ENCODE results near the gene ZCCHC8.

Gene ZCCHC8

GRCh38 chr12:122500685-122501488, at the start of gene ZCCHC8:
Gene ZCCHC8, minus strand, starts transcription at chr12:122500932. Its CDS starts 92 bp downstream, at chr12:122500840.
- Mint-ChIP-seq H3K4me3 (peak within 1 kb of the TSS; percentile 99), H3K4me1 (peaks cover 47% of the 10 kb centered on the region), H3K27ac (peak within 1 kb of the TSS; percentile 99), H3K36me3 (peaks cover 41% of the 10 kb centered on the region), H3K27me3 (no peaks in the 10 kb centered on the region), H3K9me3 (no peaks in the 10 kb centered on the region)
- CTCF ChIA-PET: interaction anchor here (0.6 to 2.4 kb wide), 8 partner anchors 16 to 251 kb away, joined by 3 to 17 read pairs (median 4); partner anchors contain the start of gene DENR
- peak; percentile 99 for DNase-seq

DNA sequence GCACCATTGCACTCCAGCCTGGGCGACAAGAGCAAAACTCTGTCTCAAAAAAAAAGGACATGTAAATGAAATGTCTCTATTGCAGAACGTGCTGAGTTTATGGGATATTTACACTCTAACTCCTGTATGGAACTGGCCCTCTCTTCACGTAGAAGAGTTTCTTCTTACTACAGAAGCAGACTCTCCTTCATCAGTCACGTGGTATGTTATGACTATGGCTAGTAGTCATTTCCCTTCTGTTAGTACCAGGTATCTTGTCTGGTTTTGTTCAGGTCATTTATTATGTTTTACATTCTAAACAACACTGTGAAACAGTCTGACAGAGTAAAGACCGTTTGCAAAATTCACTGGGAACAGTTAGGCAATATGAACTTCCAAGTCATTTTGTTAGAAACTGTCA, 46.6 kb upstream of the ZCCHC8 start:
- Mint-ChIP-seq H3K27me3 (no peaks in the 10 kb centered on the region), H3K4me1 (no peaks in the 10 kb centered on the region), H3K36me3 (peaks cover 35% of the 10 kb centered on the region), H3K9me3 (no peaks in the 10 kb centered on the region), H3K27ac (no peak overlapping the region), H3K4me3 (no peak overlapping the region)
- DNase-seq: no peak
- CTCF ChIA-PET: interaction anchor here (0.9 kb wide), 1 partner anchor 9 kb away, joined by 3 read pairs; no protein-coding TSS in a partner anchor

- no peak overlapping the region for H3K27ac Mint-ChIP-seq
- no peak overlapping the region for H3K4me3 Mint-ChIP-seq
- no peaks in the 10 kb centered on the region for H3K9me3 Mint-ChIP-seq
- no peak for DNase-seq
- CTCF ChIA-PET: no interaction called here
- H3K36me3 Mint-ChIP-seq: peaks cover 32% of the 10 kb centered on the region
- peaks cover 2% of the 10 kb centered on the region for H3K4me1 Mint-ChIP-seq
- no peaks in the 10 kb centered on the region for H3K27me3 Mint-ChIP-seq
Measured at GRCh38 chr12:122545855-122546254, 45.1 kb upstream of the ZCCHC8 start.

DNA sequence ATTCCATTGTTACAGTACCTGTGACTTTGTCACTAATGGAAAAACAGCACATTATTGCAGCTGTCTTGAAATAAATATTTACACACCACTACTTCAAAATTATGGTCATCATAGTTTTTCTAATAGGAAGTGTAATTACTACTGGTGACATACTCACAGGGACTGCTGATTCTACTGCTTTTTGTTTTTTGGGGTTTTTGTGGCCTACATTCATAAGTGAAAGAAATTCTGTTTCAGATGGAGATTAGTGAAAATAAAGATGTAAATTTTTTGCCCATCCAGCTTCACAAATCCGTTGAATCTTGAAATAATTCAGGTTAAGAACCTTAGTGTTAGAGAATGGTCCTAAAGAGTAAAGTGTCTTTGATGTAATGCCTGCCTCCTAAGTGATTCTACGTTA, 43.8 kb upstream of the ZCCHC8 start:
- CTCF ChIA-PET: no interaction called here
- Mint-ChIP-seq H3K36me3 (peaks cover 28% of the 10 kb centered on the region), H3K4me3 (no peak overlapping the region), H3K9me3 (no peaks in the 10 kb centered on the region), H3K27ac (no peak overlapping the region), H3K4me1 (peaks cover 2% of the 10 kb centered on the region), H3K27me3 (no peaks in the 10 kb centered on the region)
- no peak for DNase-seq

DNA sequence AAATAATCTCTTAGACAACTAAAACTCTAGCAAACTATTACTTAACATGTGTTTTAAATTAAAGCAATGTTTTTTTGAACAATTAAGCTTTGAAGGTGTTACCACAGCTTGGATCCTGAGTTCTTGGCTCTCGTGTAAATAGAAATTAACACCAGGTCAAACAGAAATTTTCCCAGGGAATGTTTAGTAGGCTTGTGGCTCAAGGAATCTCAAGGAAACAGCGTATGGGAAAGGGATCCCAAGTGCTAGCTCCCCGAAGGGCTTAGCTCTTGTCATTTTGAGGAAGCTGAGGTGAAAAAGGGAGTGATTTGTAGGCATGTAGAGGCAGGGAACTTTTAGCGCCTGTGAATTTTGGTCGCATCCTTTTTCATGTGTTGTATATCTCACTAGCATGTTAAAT, 37.8 kb upstream of the ZCCHC8 start:
- CTCF ChIA-PET: interaction anchor here (1.0 to 1.2 kb wide), 3 partner anchors 9 to 33 kb away, joined by 3 read pairs; no protein-coding TSS in a partner anchor
- H3K27ac Mint-ChIP-seq: peak overlapping the region; percentile 37
- DNase-seq: no peak
- no peak overlapping the region for H3K4me3 Mint-ChIP-seq
- H3K27me3 Mint-ChIP-seq: no peaks in the 10 kb centered on the region
- peaks cover 2% of the 10 kb centered on the region for H3K4me1 Mint-ChIP-seq
- no peaks in the 10 kb centered on the region for H3K9me3 Mint-ChIP-seq
- peaks cover 29% of the 10 kb centered on the region for H3K36me3 Mint-ChIP-seq

GRCh38 chr12:122537021-122537420, 36.3 kb upstream of the ZCCHC8 start:
- CTCF ChIA-PET: interaction anchor here (0.6 to 0.7 kb wide), 2 partner anchors 11 to 35 kb away, joined by 3 to 4 read pairs; no protein-coding TSS in a partner anchor
- Mint-ChIP-seq H3K4me1 (peaks cover 2% of the 10 kb centered on the region), H3K27me3 (no peaks in the 10 kb centered on the region), H3K9me3 (no peaks in the 10 kb centered on the region), H3K36me3 (peaks cover 24% of the 10 kb centered on the region), H3K4me3 (no peak overlapping the region), H3K27ac (peak overlapping the region; percentile 2)
- DNase-seq: no peak

DNA sequence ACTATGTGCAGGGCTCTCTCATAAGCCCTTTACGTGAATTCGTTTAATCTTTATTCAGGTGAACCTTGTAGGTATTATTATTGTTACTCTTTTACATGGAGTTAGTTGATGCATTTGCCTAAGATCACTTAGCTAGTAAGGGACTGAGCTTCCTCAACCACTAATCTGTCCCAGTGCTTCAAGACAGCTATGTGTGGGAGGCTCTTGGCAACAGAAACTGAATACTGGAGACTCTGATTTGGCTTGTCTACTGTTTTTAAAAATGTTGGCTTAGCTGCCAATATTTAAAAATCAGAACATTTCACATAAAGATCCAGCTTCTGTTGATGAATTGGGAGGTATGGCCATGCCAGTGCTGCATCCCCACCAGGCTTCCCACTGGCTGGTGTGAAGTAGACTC, 33.1 kb upstream of the ZCCHC8 start:
- DNase-seq: no peak
- CTCF ChIA-PET: no interaction called here
- peaks cover 27% of the 10 kb centered on the region for H3K36me3 Mint-ChIP-seq
- H3K4me1 Mint-ChIP-seq: peaks cover 2% of the 10 kb centered on the region
- no peak overlapping the region for H3K4me3 Mint-ChIP-seq
- H3K9me3 Mint-ChIP-seq: no peaks in the 10 kb centered on the region
- H3K27me3 Mint-ChIP-seq: no peaks in the 10 kb centered on the region
- H3K27ac Mint-ChIP-seq: no peak overlapping the region

DNA sequence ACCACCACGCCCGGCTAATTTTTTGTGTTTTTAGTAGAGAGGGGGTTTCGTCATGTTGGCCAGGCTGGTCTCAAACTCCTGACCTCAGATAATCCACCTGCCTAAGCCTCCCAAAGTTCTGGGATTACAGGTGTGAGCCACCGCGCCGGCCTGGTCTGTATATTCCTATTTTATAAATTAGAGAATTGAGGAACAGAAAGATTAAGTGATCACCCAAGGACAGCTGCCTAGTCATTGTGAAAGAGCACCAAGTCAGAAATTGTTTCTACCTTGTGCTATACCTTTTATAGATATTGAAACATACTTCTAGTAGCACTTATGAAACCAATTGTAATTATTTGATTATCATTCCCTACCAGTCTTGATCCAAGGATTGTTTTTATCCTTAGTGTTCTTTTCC, 28.3 kb upstream of the ZCCHC8 start:
- Mint-ChIP-seq H3K9me3 (no peaks in the 10 kb centered on the region), H3K4me3 (no peak overlapping the region), H3K27ac (no peak overlapping the region), H3K36me3 (peaks cover 27% of the 10 kb centered on the region), H3K27me3 (no peaks in the 10 kb centered on the region), H3K4me1 (peaks cover 15% of the 10 kb centered on the region)
- CTCF ChIA-PET: interaction anchor here (0.8 kb wide), 1 partner anchor 84 kb away, joined by 3 read pairs; no protein-coding TSS in a partner anchor
- DNase-seq: no peak

GRCh38 chr12:122528582-122528981, 27.9 kb upstream of the ZCCHC8 start:
- peaks cover 30% of the 10 kb centered on the region for H3K36me3 Mint-ChIP-seq
- H3K27ac Mint-ChIP-seq: no peak overlapping the region
- no peak overlapping the region for H3K4me3 Mint-ChIP-seq
- H3K27me3 Mint-ChIP-seq: no peaks in the 10 kb centered on the region
- no peak for DNase-seq
- peaks cover 19% of the 10 kb centered on the region for H3K4me1 Mint-ChIP-seq
- CTCF ChIA-PET: no interaction called here
- no peaks in the 10 kb centered on the region for H3K9me3 Mint-ChIP-seq

- peak; percentile 59 for DNase-seq
- Mint-ChIP-seq H3K4me3 (no peak overlapping the region), H3K9me3 (no peaks in the 10 kb centered on the region), H3K27ac (no peak overlapping the region), H3K4me1 (peaks cover 28% of the 10 kb centered on the region), H3K27me3 (no peaks in the 10 kb centered on the region), H3K36me3 (peaks cover 35% of the 10 kb centered on the region)
- CTCF ChIA-PET: no interaction called here
Measured at GRCh38 chr12:122527478-122527944, 26.8 kb upstream of the ZCCHC8 start.

DNA sequence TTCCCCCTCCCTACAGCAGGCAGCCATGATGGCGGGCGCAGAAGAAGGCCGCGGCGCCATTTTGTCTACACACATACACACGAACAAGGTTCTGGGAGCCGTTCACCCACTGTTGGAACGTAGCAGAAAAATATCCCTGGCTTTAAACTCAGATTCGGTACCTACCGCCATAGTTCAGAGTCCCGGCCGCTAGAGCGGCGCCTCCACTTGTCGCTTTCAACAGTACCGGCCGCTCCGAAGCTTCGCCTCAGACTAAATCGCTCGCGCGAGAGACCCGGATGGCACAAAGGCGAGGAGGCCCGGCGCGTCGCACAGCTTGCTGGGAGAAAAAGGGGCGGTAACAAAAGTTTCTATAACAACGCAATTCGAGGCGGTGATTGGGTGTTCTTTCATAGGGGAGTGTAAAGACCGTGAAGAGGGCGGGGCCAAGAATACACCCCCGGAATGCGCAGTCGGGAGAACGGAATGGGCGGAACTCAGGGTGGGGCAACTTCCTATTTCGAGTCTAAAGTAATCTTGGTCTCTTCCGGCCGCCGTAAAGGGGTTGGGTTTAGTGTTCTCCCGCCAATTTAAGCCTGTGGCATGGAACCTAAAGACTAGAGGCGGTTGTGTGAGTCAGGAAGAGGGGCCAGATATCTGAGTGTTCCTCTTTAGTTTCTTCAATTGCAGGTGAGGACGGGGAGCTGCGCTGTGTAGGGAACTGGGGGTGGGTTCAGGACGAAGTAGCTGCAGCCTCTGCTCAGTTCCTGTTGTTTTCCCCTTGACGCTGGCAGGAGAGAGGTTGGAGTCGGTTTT, 26.1 kb upstream of the ZCCHC8 start, which contains the start of the genes KNTC1 and RSRC2:
TSS of gene KNTC1 (plus strand) at position 567 of the 795 bp plus-strand sequence. CDS start 2,815 bp downstream, outside the sequence.
TSS of gene RSRC2 (minus strand) at position 254 of the 795 bp plus-strand sequence. CDS start at position 171, 83 bp downstream.
- CTCF ChIA-PET: no interaction called here

DNA sequence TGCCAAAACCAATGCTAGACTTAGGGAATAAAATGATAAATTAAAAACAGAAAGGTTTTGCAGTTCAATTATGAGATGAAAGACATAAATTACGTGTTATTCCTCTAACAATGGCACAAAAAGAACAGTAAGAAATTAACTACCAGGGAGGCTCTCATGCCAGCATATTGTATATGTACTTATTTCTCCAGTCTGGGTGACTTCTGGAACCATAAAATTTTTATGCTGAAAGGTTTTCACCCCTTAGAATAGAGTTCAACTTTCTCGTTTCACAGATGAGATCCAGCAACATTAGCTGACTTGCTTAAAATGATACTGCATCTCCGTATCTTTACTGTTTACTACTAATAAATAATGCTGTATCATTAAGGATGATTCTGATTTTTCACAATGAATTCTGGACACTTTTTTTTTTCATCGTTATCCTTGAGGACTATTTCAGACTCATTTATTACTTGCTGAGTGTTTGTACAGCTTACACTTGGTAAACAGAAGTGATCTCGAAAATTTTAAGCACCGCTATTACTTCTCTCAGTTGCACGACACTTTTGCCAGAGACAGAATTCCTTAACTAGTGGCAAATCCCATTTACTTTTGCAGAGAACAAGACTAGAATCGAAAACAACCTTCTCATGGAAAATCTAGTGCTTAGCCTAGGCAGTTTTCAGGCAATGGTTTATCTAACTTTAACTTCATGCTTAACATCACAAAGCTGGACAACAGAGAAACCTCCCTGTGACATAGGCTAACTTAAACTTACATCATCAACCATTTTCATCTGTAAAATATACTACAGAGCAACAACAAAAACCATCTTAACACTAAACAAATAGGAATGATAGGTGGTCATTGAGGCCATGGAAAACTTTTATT, 23.4 kb upstream of the ZCCHC8 start:
- H3K36me3 Mint-ChIP-seq: peaks cover 52% of the 10 kb centered on the region
- H3K4me3 Mint-ChIP-seq: no peak overlapping the region
- H3K27ac Mint-ChIP-seq: peak overlapping the region; percentile 20
- CTCF ChIA-PET: no interaction called here
- peaks cover 50% of the 10 kb centered on the region for H3K4me1 Mint-ChIP-seq
- no peak for DNase-seq
- H3K27me3 Mint-ChIP-seq: no peaks in the 10 kb centered on the region
- H3K9me3 Mint-ChIP-seq: no peaks in the 10 kb centered on the region

More for the DNA sequence above, 26.1 kb upstream of the ZCCHC8 start, which contains the start of the genes KNTC1 and RSRC2:
- no peaks in the 10 kb centered on the region for H3K27me3 Mint-ChIP-seq
- no peaks in the 10 kb centered on the region for H3K9me3 Mint-ChIP-seq
- H3K27ac Mint-ChIP-seq: no peak within 1 kb of the TSS
- H3K36me3 Mint-ChIP-seq: peaks cover 41% of the 10 kb centered on the region
- H3K4me3 Mint-ChIP-seq: no peak within 1 kb of the TSS
- DNase-seq: peak; percentile 99
- peaks cover 34% of the 10 kb centered on the region for H3K4me1 Mint-ChIP-seq

GRCh38 chr12:122523280-122523679, 22.5 kb upstream of the ZCCHC8 start:
- peaks cover 55% of the 10 kb centered on the region for H3K4me1 Mint-ChIP-seq
- no peaks in the 10 kb centered on the region for H3K27me3 Mint-ChIP-seq

More at GRCh38 chr12:122523280-122523679, 22.5 kb upstream of the ZCCHC8 start:
- CTCF ChIA-PET: no interaction called here
- no peak for DNase-seq
- Mint-ChIP-seq H3K4me3 (no peak overlapping the region), H3K27ac (peak overlapping the region; percentile 53), H3K36me3 (peaks cover 59% of the 10 kb centered on the region), H3K9me3 (no peaks in the 10 kb centered on the region)

All from activated naive CD4-positive, alpha-beta T cell treated with anti-CD3 and anti-CD28 coated beads, Interleukin-2, amount 10 ng/mL, durations not matched to agents 7 days and 5 days (primary cell).